Gastroesophageal sphincter (tissue), 3 donors: ENCODE data around the gene C2CD2L.

Source experiments
- CTCF ChIP-seq, 4 experiments: fragments of 200-600 bp in 2 of 4; fragments of 450-650 bp in 2 of 4; sonication (generic) in 1 of 4; IDR thresholded peaks; one replicate each; pipeline ENCODE4 v1.5.1; 2017 to 2019; ENCODE audit warnings: antibody characterized with exemption in 4 of 4, mild to moderate bottlenecking in 2 of 4, moderate library complexity in 2 of 4
- EP300 ChIP-seq: sonication (generic); formaldehyde crosslinking; IDR thresholded peaks from one replicate; pipeline ENCODE4 v1.6.1; 2017; ENCODE audit warnings: antibody characterized with exemption, mild to moderate bottlenecking
- POLR2A ChIP-seq, 2 donors: fragments of 450-650 bp; IDR thresholded peaks; one replicate each; pipeline ENCODE4 v1.6.1; 2017; ENCODE audit warnings: antibody characterized with exemption in 2 of 2, mild to moderate bottlenecking in 2 of 2, moderate library complexity in 1 of 2
- POLR2AphosphoS5 ChIP-seq: sonication (generic); formaldehyde crosslinking; IDR thresholded peaks from one replicate; pipeline ENCODE4 v1.6.1; 2017; ENCODE audit warnings: antibody characterized with exemption

- TF ChIP-seq POLR2A (IDR thresholded peaks at IDR 0.05): no peak
- TF ChIP-seq CTCF (IDR thresholded peaks at IDR 0.05): no peak
- no peak for TF ChIP-seq EP300
- no peak for TF ChIP-seq POLR2AphosphoS5
Observed at GRCh38 chr11:119160151-119160550, 53.0 kb downstream of the C2CD2L start.
